HFFc6 (cell line): ENCODE results near the gene PAAF1. TPM values are rescaled to one million over a fixed set of nuclear protein-coding genes. Genes with fewer than 3 reads are reported as not detected.

ENCODE experiments used
- DNase-seq: peaks from one replicate; pipeline ENCODE4 v3.0.0-alpha.2; 2018
- H3K27ac Mint-ChIP-seq: 2 replicates; pipeline ENCODE4 v1.8.0; 2020; ENCODE audit warnings: mild to moderate bottlenecking, mixed read lengths
- H3K27me3 Mint-ChIP-seq: 2 replicates; pipeline ENCODE4 v1.8.0; 2021; ENCODE audit warnings: mild to moderate bottlenecking, moderate library complexity, mixed read lengths; ENCODE audit not compliant: insufficient read depth
- H3K36me3 Mint-ChIP-seq: 2 replicates; pipeline ENCODE4 v1.8.0; 2021; ENCODE audit warnings: low read depth, mixed read lengths
- H3K4me1 Mint-ChIP-seq: 2 replicates; pipeline ENCODE4 v1.8.0; 2020; ENCODE audit warnings: low read depth, mixed read lengths
- H3K4me3 Mint-ChIP-seq: 2 replicates; pipeline ENCODE4 v1.8.0; 2020; ENCODE audit warnings: mild to moderate bottlenecking, moderate library complexity, mixed read lengths
- H3K9me3 Mint-ChIP-seq: 2 replicates; pipeline ENCODE4 v1.8.0; 2020; ENCODE audit warnings: mild to moderate bottlenecking, mixed read lengths
- total RNA-seq, 6 experiments: library from RNA; stranded (reverse); fragmentation: NEBNext Ultra II Directional; extraction: Animal tissue kit (Norgen Biotek cat#: 25700); gene quantifications; 2 replicates in 1 of 6; 3 replicates in 5 of 6; pipeline ENCODE4 v1.2.3, GENCODE V29; 2021
- TF ChIP-seq, protein P1 (sequence below): fragments of 200-600 bp; sonication (generic); IDR thresholded peaks from 2 replicates; pipeline ENCODE4 v1.5.0; 2021; ENCODE audit warnings: antibody characterized with exemption, mild to moderate bottlenecking

Gene PAAF1
- total RNA-seq, 6 experiments from 2014 or later: 19.5 to 23.2 (median 22.4) TPM

DNA sequence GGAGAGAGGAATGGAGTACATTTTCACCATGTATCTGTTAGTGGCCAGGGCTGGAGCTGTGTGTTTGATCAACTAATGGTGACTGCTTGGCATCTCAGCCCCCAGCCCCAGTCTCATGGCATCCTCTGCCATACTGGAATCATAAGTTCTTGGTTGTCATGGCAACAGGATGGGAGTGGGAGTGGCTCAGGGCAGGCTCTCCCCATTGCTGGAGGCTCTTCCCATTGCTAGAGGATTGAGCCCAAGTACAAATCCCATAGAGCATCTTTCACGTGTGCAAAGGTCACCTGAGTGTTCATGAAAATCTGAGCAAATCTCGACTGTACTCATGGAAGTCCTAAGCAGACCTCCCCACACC lies 88.9 kb downstream of the PAAF1 start:
- Mint-ChIP-seq H3K4me1 (peaks cover 25% of the 10 kb centered on the region), H3K36me3 (no peaks in the 10 kb centered on the region), H3K9me3 (no peaks in the 10 kb centered on the region), H3K27ac (no peak overlapping the region), H3K27me3 (peaks cover 2% of the 10 kb centered on the region; the same call in 1 of the 2 replicates), H3K4me3 (no peak overlapping the region)
- TF ChIP-seq, protein P1, sequence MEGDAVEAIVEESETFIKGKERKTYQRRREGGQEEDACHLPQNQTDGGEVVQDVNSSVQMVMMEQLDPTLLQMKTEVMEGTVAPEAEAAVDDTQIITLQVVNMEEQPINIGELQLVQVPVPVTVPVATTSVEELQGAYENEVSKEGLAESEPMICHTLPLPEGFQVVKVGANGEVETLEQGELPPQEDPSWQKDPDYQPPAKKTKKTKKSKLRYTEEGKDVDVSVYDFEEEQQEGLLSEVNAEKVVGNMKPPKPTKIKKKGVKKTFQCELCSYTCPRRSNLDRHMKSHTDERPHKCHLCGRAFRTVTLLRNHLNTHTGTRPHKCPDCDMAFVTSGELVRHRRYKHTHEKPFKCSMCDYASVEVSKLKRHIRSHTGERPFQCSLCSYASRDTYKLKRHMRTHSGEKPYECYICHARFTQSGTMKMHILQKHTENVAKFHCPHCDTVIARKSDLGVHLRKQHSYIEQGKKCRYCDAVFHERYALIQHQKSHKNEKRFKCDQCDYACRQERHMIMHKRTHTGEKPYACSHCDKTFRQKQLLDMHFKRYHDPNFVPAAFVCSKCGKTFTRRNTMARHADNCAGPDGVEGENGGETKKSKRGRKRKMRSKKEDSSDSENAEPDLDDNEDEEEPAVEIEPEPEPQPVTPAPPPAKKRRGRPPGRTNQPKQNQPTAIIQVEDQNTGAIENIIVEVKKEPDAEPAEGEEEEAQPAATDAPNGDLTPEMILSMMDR: no peak
- DNase-seq: no peak

DNA sequence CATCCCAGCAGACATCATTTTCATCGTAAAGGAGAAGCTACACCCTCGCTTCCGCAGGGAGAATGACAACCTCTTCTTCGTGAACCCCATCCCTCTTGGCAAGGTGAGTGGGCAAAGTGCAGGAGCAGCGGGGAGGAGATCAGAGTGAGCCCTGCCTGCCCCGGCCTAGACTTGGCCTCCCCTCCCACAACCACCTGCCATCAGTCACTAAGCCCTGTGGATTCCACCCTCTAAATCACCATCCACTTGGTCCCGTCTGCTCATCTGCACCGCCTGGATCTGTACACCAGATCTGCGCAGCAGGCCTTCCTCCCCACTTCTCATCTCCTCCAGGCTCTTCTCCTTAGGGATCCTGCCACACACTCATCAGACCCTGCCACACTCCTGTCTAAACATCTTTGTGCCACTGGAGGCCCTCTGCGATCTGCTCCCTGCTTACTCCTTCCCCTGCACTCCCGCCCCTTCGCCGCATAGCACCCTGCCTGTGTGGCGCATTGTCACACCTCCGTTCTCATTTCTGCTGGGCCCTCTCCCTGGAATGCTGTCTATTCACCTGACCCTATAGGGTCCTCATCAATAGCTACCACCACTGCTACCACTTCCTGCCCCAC lies 91.7 kb downstream of the PAAF1 start:
- H3K4me1 Mint-ChIP-seq: peaks cover 17% of the 10 kb centered on the region
- H3K36me3 Mint-ChIP-seq: no peaks in the 10 kb centered on the region
- no peak for DNase-seq
- H3K27ac Mint-ChIP-seq: no peak overlapping the region
- H3K27me3 Mint-ChIP-seq: peaks cover 2% of the 10 kb centered on the region; the same call in 1 of the 2 replicates
- H3K4me3 Mint-ChIP-seq: no peak overlapping the region
- no peaks in the 10 kb centered on the region for H3K9me3 Mint-ChIP-seq
- TF ChIP-seq, protein P1: no peak

DNA sequence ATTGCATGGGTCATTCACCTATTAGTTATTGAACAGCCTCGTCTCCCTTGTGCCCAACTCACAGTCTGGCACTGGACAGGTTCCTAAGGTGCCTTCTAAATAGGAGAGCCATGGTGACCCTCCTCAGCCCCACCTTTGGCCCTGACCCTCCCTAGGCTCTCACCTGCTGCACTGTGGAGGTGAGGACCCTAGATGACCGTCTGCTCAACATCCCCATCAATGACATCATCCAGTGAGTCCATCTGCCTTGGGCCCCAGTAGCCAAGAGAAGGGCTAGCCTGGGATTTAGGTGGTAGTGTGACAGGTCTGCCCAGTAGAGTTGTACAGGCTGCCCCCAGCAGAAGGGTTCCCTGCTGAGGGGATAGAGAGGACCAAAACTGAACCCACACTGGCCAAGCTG lies 92.3 kb downstream of the PAAF1 start:
- Mint-ChIP-seq H3K4me3 (no peak overlapping the region), H3K27me3 (peaks cover 2% of the 10 kb centered on the region; the same call in 1 of the 2 replicates), H3K27ac (no peak overlapping the region), H3K4me1 (peaks cover 19% of the 10 kb centered on the region), H3K9me3 (no peaks in the 10 kb centered on the region), H3K36me3 (no peaks in the 10 kb centered on the region)
- TF ChIP-seq, protein P1: no peak
- DNase-seq: no peak

DNA sequence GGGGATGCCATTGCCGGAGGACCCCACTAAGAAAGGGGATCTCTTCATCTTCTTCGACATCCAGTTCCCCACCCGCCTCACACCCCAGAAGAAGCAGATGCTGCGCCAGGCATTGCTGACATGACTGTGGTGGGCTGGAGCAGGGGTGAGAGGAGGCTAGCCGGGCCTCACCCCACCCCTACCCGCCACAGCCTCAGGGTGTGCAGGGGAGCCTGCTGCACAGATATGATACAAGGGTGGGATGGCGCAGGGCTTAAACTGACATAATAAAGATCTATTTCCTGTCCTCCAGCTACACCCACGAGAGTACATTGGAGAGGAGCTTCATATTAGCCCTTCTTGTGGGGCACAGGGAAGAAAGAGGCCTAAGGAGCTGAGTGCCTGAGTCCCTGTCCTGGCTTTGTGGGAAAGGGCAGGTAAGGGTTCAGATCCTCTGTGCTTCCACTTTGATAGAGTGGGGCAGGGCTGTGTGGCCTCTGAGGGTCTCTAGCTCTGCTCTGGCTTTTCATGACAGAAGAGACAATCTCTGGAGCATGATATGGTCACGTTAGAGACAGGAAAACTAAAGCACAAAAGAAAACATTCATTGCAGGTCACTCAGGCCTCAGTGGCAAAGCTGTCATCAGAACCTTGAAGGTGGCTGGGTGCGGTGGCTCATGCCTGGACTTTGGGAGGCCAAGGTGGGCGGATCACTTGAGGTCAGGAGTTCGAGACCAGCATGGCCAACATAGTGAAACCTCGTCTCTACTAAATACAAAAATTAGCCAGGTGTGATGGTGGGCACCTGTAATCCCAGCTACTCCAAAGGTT lies 93.4 kb downstream of the PAAF1 start:
- Mint-ChIP-seq H3K4me3 (no peak overlapping the region), H3K36me3 (no peaks in the 10 kb centered on the region; the same call in 1 of the 2 replicates), H3K27ac (no peak overlapping the region), H3K27me3 (peaks cover 2% of the 10 kb centered on the region; the same call in 1 of the 2 replicates), H3K4me1 (peaks cover 10% of the 10 kb centered on the region), H3K9me3 (no peaks in the 10 kb centered on the region)
- TF ChIP-seq, protein P1: no peak
- DNase-seq: no peak

DNA sequence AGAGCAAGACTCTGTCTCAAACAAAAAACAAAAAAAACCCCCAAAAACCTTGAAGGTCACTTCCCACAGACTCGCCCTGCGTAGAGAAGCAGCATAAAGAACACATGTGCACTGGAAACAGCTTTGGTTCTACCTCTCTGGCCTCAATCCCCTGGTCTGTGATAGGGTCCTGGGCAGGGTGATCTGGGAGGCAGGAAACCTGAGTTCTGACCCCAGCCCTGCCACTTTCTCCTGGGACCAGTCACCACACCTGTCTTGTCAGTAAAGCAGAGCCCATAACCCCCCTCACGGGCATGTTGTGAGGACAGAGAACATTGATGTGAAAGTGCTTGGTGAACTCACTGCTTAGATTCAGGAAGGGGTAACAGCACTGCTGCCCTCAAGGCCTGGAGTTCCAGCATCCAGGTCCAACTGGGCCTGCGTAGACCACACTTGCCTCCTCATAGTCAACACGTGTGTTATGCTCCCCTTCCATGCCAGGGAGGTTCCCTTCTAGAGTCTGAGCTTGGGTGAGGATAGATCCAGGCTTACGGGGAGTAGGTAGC lies 94.4 kb downstream of the PAAF1 start:
- DNase-seq: no peak

More for the DNA sequence above, 94.4 kb downstream of the PAAF1 start:
- Mint-ChIP-seq H3K4me1 (peaks cover 8% of the 10 kb centered on the region), H3K4me3 (no peak overlapping the region), H3K27ac (no peak overlapping the region), H3K9me3 (no peaks in the 10 kb centered on the region), H3K27me3 (peaks cover 2% of the 10 kb centered on the region; the same call in 1 of the 2 replicates), H3K36me3 (no peaks in the 10 kb centered on the region; the same call in 1 of the 2 replicates)
- TF ChIP-seq, protein P1: no peak
